Right ventricle myocardium inferior (tissue), 1 donor: Measurements from ENCODE around the gene RTN4RL1. TPM values are rescaled to one million over a fixed set of nuclear protein-coding genes. Genes with fewer than 3 reads are reported as not detected.

Experiments
- ATAC-seq: fragments of 200-7000 bp; cut with Tn5 transposase; one replicate; pipeline ENCODE4 v1.9.1; 2020; ENCODE audit warnings: mild to moderate bottlenecking, moderate library complexity
- DNase-seq: peaks from one replicate; pipeline ENCODE4 v3.0.0; 2021; ENCODE audit errors: missing footprints
- intact Hi-C: fragments of 100-400 bp; cut with DNase I; formaldehyde crosslinking; loops from one replicate; pipeline ENCODE4 v1.11.0; 2022
- total RNA-seq: library from RNA; stranded (reverse); fragmentation: NEBNext Ultra II Directional; extraction: Animal tissue kit (Norgen Biotek cat#: 25700); gene quantifications from one replicate; pipeline ENCODE4 v1.2.1, GENCODE V29; 2021
- donor health status: DM: no; HTN: yes; CAD: no; lungs with severe emphysema.

Gene RTN4RL1
- total RNA-seq, 1 donor from 2014 or later, result 3.2 TPM

GRCh38 chr17:1947229-1947742 is 77.8 kb downstream of the RTN4RL1 start:
- intact Hi-C loops, result no loop called here
- DNase-seq (no peak), ATAC-seq (peak; percentile 92)

- ATAC-seq (no peak), DNase-seq (peak; percentile 23)
- intact Hi-C loops, result no loop called here
These were observed 78.9 kb downstream of the RTN4RL1 start for GRCh38 chr17:1946021-1946932.

DNA sequence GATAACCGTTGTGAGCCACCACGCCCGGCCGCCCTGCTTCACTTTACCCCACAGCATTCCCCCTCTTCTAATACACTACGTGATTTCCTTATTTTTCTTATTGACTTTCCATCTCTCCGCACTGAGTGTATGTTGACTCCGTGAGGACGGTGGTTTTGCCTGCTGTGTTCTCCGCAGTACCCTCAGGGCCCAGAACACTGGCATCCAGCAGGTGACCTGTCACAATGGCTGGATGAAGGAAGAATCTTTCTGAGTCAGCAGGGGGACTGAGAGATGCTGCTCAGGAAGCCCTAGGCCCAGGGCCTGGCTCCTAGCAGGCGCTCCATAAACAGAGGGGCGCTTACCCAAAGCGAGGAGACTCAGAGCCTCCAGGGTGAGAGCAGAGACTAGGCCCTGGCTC is 79.5 kb downstream of the RTN4RL1 start:
- intact Hi-C loops, result no loop called here
- no peak for DNase-seq
- ATAC-seq, result no peak

- intact Hi-C loops, result no loop called here
- ATAC-seq (no peak), DNase-seq (no peak)
These were observed 81.7 kb downstream of the RTN4RL1 start for GRCh38 chr17:1943436-1943831.

- ATAC-seq, result no peak
These were observed 82.3 kb downstream of the RTN4RL1 start for GRCh38 chr17:1942666-1943435.

DNA sequence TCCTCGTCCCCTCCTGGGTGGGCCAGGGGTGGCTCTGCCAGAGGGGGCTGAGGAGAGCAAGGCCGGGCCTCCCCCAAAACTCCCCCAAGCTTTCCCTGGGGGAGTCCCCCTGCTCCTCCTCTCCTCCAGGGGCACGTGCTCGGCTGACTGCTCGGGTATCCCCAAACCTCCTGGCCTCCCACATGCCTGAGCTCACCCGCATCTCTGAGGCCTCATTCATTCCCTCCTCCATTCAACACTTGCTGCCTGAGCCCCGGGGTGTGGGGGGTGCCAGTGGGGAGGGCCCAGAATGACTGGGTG is 83.1 kb downstream of the RTN4RL1 start:
- intact Hi-C loops, result no loop called here
- ATAC-seq, result no peak
- DNase-seq, result no peak

More at GRCh38 chr17:1942666-1943435, 82.3 kb downstream of the RTN4RL1 start:
- DNase-seq, result no peak
- intact Hi-C loops, result no loop called here

- DNase-seq (no peak), ATAC-seq (no peak)
- intact Hi-C loops, result no loop called here
These were observed 83.7 kb downstream of the RTN4RL1 start for GRCh38 chr17:1941272-1942065.

DNA sequence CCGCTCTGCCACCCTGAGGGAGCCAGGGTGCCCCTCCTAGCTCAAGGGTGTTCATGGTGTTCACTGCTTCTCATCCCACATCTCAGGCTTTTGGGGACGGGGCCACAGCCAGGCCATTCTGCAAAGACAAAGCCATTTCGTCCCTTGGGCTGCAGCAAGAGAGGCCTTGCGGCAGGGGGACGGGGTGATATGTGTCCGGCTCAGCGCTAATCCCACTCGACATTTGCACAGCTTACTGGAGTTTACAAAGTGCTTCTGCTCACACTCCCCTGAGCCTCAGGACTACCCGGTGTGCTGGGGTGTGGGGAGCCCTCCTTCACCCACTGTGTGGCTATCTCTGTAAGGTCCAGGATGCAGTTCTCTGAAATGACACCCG is 84.3 kb downstream of the RTN4RL1 start:
- no peak for DNase-seq
- intact Hi-C loops, result no loop called here
- ATAC-seq, result no peak

DNA sequence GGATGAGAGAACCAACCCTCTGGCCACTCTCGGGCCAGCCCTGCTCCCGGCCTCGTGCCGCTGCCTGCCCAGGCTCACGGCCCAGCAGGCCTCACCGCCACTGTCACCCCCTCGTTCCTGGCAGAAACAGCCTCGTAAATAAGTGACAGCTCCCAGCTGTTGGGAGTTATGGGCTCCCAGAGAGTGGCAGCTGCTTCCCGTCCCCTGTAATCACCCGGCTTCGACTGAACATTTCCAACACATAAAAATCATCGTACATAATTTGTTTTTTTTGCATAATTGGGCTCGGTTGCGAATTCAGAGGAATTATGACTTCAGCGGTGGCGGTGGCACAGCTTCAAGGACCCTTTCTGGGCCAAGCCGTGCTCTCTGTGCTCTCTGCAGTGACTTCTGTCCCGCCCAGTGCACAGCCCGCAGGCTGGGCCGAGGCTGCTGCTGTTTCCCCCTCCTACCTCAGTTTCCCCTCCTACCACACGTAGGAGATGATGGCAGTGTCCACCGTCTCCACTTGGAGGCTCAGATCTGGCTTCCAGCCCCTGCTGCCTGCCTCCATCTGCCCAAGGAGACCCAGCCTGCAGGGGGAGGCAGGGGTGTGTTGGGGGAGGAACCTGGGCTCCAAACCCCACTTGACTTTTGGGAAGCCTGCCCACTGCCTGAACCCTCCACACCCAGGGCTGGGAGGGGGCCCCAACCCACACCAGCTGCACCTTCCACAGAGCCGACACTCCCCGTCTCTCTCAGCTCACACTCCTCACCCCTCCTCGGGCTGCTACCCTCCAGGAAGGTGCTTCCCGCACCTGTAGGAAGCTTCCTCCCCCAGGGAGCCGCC is 84.9 kb downstream of the RTN4RL1 start:
- intact Hi-C loops, result no loop called here
- ATAC-seq (peak; percentile 47), DNase-seq (no peak)

DNA sequence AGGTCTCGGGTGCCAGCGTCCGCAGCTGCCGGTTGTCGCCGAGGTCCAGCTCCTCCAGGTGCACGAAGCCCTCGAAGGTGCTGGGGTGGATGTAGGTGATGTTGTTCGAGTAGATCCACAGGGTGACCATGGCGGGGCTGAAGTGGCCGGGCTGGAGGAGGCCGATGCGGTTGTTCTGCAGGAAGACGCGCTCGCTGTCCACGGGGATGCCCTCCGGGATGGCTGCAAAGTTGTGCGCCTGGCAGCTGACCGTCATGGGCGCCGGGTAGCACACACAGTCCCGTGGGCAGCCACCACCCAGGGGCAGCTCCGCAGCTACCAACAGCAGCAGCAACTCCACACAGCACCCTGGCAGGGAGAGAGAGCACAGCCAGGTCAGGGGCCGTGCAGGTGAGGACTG is 87.7 kb downstream of the RTN4RL1 start:
- intact Hi-C loops, result no loop called here
- DNase-seq, result no peak
- no peak for ATAC-seq

GRCh38 chr17:1936766-1937165 is 88.4 kb downstream of the RTN4RL1 start:
- intact Hi-C loops, result no loop called here
- ATAC-seq (no peak), DNase-seq (no peak)

GRCh38 chr17:1934901-1935300 is 90.2 kb downstream of the RTN4RL1 start:
- intact Hi-C loops, result no loop called here
- no peak for DNase-seq
- no peak for ATAC-seq

GRCh38 chr17:1933875-1934715 is 91.0 kb downstream of the RTN4RL1 start:
- intact Hi-C loops, result no loop called here
- DNase-seq, result peak; percentile 65
- no peak for ATAC-seq

DNA sequence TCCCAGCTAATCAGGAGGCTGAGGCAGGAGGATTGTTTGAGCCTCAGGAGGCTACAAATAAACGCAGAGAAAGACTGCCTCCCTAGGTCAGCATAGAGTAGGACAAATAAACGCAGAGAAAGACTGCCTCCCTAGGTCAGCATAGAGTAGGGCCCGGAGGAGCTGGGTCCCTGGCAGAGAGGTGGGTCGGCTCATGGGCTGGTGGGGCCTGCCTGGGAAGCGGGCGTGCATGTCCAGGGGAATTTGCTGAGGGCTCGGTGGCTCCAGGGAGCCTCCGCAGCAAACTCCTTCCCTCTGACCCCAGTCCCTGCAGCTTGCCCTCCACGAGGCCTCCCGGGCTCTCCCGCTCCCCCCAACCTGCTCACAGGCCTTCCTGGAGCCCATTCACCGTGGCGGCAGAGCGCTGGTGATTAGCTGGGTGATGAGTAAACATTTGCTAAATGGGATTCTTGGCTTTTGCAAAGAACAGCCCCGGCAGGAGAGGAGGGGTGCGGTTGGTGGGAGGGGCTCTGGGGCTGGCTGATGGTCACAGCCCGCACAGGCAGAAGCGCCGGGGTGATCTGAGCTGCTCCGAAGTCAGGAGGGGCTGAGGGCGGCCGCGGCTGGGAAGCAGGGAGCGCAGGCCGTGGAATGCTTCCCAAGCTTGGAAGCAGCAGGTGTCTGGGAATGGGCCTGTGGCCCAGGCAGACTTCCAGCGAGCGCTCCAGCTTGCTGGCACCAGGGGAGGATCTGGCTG is 93.1 kb downstream of the RTN4RL1 start:
- peak; percentile 53 for ATAC-seq
- DNase-seq, result peak; percentile 69
- intact Hi-C loops, result no loop called here

GRCh38 chr17:1930337-1930645 is 94.8 kb downstream of the RTN4RL1 start:
- intact Hi-C loops, result no loop called here
- DNase-seq (peak; percentile 23), ATAC-seq (no peak)

DNA sequence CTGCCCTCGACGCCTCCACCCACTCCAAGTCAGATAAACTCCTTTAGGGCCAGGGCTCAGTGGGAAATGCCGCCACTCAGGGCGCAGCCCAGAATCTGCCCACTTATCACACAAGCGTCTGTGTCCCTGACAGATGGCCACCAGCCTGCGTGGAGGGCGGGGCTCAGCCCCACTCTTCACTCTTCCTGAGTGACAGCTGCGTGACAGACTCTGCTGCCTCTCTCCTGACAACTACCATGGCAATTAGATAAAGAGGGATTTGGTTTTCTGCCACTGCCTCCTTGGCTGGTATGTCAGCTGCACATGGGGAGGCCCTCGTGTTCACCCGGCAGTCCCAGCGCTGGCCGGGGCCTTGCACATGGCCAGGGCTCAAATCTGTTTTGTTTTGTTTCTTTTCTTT is 96.2 kb downstream of the RTN4RL1 start:
- peak; percentile 79 for DNase-seq
- ATAC-seq, result peak; percentile 90
- intact Hi-C loops, result no loop called here

- DNase-seq, result peak; percentile 44
- intact Hi-C loops, result loop anchor here (5.0 kb wide), 1 partner anchor 76 kb away; no protein-coding TSS in a partner anchor
- ATAC-seq, result peak; percentile 72
These were observed 104.2 kb downstream of the RTN4RL1 start for GRCh38 chr17:1920948-1921351.
